HG03460 (cell line): ENCODE data around the gene KAT7.

Source experiments
- ATAC-seq: cut with Tn5 transposase; IDR thresholded peaks from one replicate; pipeline ENCODE4 v1.9.1; 2021; ENCODE audit not compliant: unreplicated experiment

KAT7 gene

GRCh38 chr17:49866882-49867413 is 78.5 kb downstream of the KAT7 start:
- no peak for ATAC-seq

- ATAC-seq, result no peak
Measured at GRCh38 chr17:49869038-49869374, 80.5 kb downstream of the KAT7 start.

- ATAC-seq, result no peak
Measured at GRCh38 chr17:49870298-49870697, 81.8 kb downstream of the KAT7 start.

DNA sequence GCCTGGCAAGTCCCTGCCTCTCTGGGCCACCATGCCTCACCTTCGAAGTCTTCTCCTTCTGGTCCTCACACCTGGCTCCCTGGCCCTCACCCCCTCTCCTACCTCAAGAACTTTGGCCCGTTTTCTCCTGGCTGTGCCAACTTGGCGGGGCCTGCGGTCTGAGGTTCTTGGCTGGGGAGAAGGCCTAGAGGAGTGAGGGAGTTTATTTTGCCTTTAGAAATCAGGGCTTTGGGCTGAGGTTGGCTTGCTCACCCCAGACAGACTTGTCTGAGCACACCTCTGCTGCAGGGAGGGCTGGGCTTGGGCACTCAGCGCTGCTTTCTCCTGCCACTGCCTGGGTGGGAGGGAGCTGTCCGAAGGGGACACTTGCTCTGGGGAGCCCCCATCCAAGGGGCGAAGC is 82.7 kb downstream of the KAT7 start:
- ATAC-seq, result no peak

GRCh38 chr17:49872754-49873377 is 84.4 kb downstream of the KAT7 start:
- no peak for ATAC-seq

- ATAC-seq, result no peak
Measured at GRCh38 chr17:49873466-49873865, 85.0 kb downstream of the KAT7 start.

DNA sequence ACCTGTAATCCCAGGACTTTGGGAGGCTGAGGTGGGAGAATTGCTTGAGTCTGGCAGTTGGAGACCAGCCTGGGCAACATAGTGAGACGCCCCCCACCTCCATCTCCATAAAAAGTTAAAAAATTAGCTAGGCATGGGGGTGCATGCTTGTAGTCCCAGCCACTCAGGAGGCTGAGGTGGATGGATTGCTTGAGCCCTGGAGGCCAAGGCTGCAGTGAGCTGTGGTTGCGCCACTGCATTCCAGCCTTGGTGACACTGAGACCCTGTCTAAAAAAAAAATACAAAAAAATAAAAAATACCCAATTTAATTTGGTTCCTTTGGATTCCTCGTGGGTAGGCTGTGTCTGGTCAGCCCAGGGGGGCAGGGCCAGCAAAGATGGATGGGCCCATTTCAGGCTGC is 85.4 kb downstream of the KAT7 start:
- no peak for ATAC-seq

DNA sequence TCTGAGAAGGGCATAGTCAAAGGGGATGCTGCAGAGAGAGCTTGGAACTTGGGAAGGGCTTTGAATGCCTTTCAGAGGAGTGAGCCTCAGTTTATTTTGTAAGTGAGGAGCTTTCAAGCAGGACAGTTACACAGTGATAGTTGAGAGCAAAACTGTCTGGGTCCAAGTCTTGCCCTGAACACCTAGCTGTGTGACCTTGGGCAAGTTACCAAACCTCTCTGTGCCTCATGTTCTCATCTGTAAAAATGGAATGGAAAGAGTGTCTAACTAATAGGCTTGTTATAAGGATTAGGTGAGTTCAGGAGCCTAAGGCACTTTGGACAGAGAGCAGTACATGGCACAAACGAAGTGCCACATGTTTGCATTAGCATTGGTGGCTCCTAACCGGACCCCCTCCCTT is 86.4 kb downstream of the KAT7 start:
- ATAC-seq, result no peak

- ATAC-seq, result no peak
Measured at GRCh38 chr17:49875685-49876084, 87.2 kb downstream of the KAT7 start.

- ATAC-seq, result no peak
Measured at GRCh38 chr17:49878931-49879904, 90.7 kb downstream of the KAT7 start.

DNA sequence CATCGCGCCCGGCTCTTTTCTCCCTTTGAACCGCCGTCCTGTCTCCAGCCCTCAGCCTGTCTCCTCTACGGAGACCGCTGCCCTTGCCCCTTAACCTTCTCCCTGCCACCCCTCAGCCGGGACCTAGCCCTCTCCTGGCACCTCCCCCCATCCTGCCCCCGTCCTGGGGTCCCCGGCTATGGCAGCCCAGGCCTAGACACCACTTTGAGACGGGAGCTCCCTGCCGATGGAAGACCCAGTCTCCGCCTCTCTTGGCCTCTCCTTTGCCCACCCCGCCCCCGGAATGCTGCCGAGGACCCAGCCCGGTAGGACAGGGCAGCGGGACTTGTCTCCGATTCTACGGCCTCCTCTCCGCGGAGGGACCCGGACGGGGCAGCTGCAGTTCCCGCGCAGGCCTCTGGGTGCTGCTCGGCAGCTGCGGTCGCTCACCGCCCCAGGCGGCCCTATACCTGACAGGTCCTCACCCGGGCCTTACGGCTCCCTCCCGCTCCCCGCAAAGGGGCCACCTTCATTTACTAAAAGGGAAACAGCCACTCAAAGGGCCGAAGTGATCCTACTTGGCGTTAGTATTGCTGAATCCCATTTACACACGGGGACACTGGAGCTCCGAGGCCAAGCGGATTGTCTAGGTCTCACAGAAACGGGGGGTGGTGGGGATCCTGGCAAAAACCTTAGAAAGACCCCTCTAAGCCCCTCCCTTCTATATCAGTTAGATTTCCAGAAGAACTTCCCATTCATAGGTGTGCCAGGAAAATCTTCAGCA is 92.0 kb downstream of the KAT7 start:
- ATAC-seq, result no peak

- ATAC-seq, result no peak
Measured at GRCh38 chr17:49881054-49881402, 92.5 kb downstream of the KAT7 start.

DNA sequence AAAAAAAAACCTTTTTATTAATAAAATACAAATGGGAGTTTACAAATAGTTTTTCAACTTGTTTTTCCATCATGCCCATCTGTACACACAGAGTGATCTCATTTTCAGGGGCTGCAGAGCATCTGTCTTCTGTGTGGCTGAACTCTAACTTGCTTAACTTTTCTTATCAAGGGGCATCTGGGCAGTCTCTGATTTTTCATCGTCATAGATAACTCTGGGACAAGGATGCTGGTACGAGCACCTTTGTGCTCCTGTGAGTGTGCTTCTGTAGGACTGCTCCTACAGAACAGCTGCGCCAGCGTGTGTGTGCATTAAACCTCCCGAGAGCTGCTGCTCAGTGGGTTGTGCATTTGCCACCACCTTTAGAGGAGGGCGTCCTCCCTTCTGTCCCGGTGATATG is 94.0 kb downstream of the KAT7 start:
- no peak for ATAC-seq
